Esophagus squamous epithelium (tissue), 5 donors: ENCODE data around the gene DKK3. TPM values are rescaled to one million over a fixed set of nuclear protein-coding genes. Genes with fewer than 3 reads are reported as not detected.

Experiments
- DNase-seq: peaks from one replicate; lab custom pipeline; 2025; lab: John Stamatoyannopoulos, UW
- H3K27ac ChIP-seq, 4 donors: fragments of 200-600 bp; sonication (generic); one replicate each; pipeline ENCODE4 v1.5.1; 2016 to 2019; ENCODE audit warnings: mild to moderate bottlenecking in 1 of 4
- H3K27me3 ChIP-seq, 4 donors: fragments of 200-600 bp; sonication (generic); 1 replicate in 3 of 4; 2 replicates in 1 of 4; pipeline versions ENCODE4 v1.5.1 to v1.6.0; 2017 to 2021; ENCODE audit warnings: antibody characterized with exemption in 1 of 4
- H3K36me3 ChIP-seq, 3 donors: fragments of 200-600 bp; sonication (generic); one replicate each; pipeline ENCODE4 v1.5.1; 2016 to 2019
- H3K4me1 ChIP-seq, 3 donors: fragments of 200-600 bp; sonication (generic); one replicate each; pipeline ENCODE4 v1.5.1; 2017 to 2019
- H3K4me3 ChIP-seq, 4 donors: fragments of 200-600 bp; sonication (generic); 1 replicate in 3 of 4; 2 replicates in 1 of 4; pipeline ENCODE4 v1.5.1; 2016 to 2019; ENCODE audit warnings: mild to moderate bottlenecking in 2 of 4, moderate library complexity in 1 of 4
- H3K9me3 ChIP-seq, 3 donors: fragments of 200-600 bp; sonication (generic); one replicate each; pipeline ENCODE4 v1.5.1; 2016 to 2019
- CTCF ChIP-seq, 6 experiments: fragments of 450-650 bp in 4 of 6; fragments of 200-600 bp in 2 of 6; sonication (generic) in 2 of 6; IDR thresholded peaks; one replicate each; pipeline ENCODE4 v1.5.1; 2016 to 2019; ENCODE audit warnings: antibody characterized with exemption in 6 of 6, mild to moderate bottlenecking in 4 of 6, moderate library complexity in 4 of 6
- POLR2A ChIP-seq, 4 donors: fragments of 450-650 bp; IDR thresholded peaks; one replicate each; pipeline ENCODE4 v1.6.1; 2017; ENCODE audit warnings: antibody characterized with exemption in 4 of 4, mild to moderate bottlenecking in 4 of 4, moderate library complexity in 3 of 4
- WGBS, 2 donors: methylation state at CpG; one replicate each; pipeline ENCODE4 v1.1.5; 2018; 5-methylcytosine and 5-hydroxymethylcytosine counted together
- intact Hi-C: fragments of 100-400 bp; cut with DNase I; formaldehyde crosslinking; loops from one replicate; pipeline ENCODE4 v1.15.0; 2022
- total RNA-seq, 4 donors: library from RNA; depleted of rRNA; stranded (reverse); fragments of >200 nt; gene quantifications; one replicate each; pipeline ENCODE4 v1.1.0, GENCODE V29; 2016
- donor health status: DM: yes; HTN: yes; CAD: no.

DKK3 gene
- total RNA-seq, 4 donors from 2014 or later, result 24.8 to 112 (median 44.5) TPM

- H3K4me1 ChIP-seq, result no peaks in the 10 kb centered on the region
- intact Hi-C loops, result loop anchor here (10.0 kb wide), 1 partner anchor 95 kb away; no protein-coding TSS in a partner anchor
- 62 to 66% methylated on average over 5 of the region's 5 CpGs for WGBS, 2 donors
- DNase-seq, result no peak
- no peak for TF ChIP-seq POLR2A (IDR thresholded peaks at IDR 0.05)
- no peak for TF ChIP-seq CTCF (IDR thresholded peaks at IDR 0.05)
- H3K36me3 ChIP-seq, result no peaks in the 10 kb centered on the region
- H3K27me3 ChIP-seq, result no peaks in the 10 kb centered on the region
- no peak overlapping the region for H3K27ac ChIP-seq
- H3K4me3 ChIP-seq, result no peak overlapping the region
- no peaks in the 10 kb centered on the region for H3K9me3 ChIP-seq
These were observed 21.4 kb upstream of the DKK3 start for GRCh38 chr11:12029738-12030363.

GRCh38 chr11:12029119-12029518 is 20.7 kb upstream of the DKK3 start:
- WGBS, 2 donors, result 91 to 93% methylated on average over 2 of the region's 2 CpGs
- no peak for DNase-seq
- H3K4me1 ChIP-seq, result no peaks in the 10 kb centered on the region
- no peaks in the 10 kb centered on the region for H3K9me3 ChIP-seq
- H3K36me3 ChIP-seq, result no peaks in the 10 kb centered on the region
- H3K27ac ChIP-seq, result no peak overlapping the region
- no peaks in the 10 kb centered on the region for H3K27me3 ChIP-seq
- intact Hi-C loops, result no loop called here
- no peak overlapping the region for H3K4me3 ChIP-seq
- no peak for TF ChIP-seq CTCF (IDR thresholded peaks at IDR 0.05)
- TF ChIP-seq POLR2A (IDR thresholded peaks at IDR 0.05), result no peak

GRCh38 chr11:12028303-12028702 is 19.9 kb upstream of the DKK3 start:
- intact Hi-C loops, result no loop called here
- no peak overlapping the region for H3K27ac ChIP-seq

GRCh38 chr11:12026331-12027211 is 18.1 kb upstream of the DKK3 start:
- Histone ChIP-seq H3K36me3 (no peaks in the 10 kb centered on the region), H3K9me3 (no peaks in the 10 kb centered on the region), H3K4me3 (no peak overlapping the region), H3K4me1 (no peaks in the 10 kb centered on the region), H3K27me3 (no peaks in the 10 kb centered on the region), H3K27ac (no peak overlapping the region)
- no peak for DNase-seq
- intact Hi-C loops, result no loop called here
- WGBS, 2 donors, result 87% methylated on average over 4 of the region's 4 CpGs
- TF ChIP-seq POLR2A (IDR thresholded peaks at IDR 0.05) (no peak), CTCF (IDR thresholded peaks at IDR 0.05) (no peak)

More at GRCh38 chr11:12028303-12028702, 19.9 kb upstream of the DKK3 start:
- Histone ChIP-seq H3K9me3 (no peaks in the 10 kb centered on the region), H3K27me3 (no peaks in the 10 kb centered on the region), H3K36me3 (no peaks in the 10 kb centered on the region), H3K4me1 (no peaks in the 10 kb centered on the region), H3K4me3 (no peak overlapping the region)
- no peak for TF ChIP-seq CTCF (IDR thresholded peaks at IDR 0.05)
- no peak for DNase-seq
- WGBS, 2 donors, result 74 to 85% methylated on average over 2 of the region's 2 CpGs
